ENCODE measurements around the gene MED14.
A peak's percentile ranks its signal among the peaks of the same experiment; 100 is the strongest.

The MED14 gene

DNA sequence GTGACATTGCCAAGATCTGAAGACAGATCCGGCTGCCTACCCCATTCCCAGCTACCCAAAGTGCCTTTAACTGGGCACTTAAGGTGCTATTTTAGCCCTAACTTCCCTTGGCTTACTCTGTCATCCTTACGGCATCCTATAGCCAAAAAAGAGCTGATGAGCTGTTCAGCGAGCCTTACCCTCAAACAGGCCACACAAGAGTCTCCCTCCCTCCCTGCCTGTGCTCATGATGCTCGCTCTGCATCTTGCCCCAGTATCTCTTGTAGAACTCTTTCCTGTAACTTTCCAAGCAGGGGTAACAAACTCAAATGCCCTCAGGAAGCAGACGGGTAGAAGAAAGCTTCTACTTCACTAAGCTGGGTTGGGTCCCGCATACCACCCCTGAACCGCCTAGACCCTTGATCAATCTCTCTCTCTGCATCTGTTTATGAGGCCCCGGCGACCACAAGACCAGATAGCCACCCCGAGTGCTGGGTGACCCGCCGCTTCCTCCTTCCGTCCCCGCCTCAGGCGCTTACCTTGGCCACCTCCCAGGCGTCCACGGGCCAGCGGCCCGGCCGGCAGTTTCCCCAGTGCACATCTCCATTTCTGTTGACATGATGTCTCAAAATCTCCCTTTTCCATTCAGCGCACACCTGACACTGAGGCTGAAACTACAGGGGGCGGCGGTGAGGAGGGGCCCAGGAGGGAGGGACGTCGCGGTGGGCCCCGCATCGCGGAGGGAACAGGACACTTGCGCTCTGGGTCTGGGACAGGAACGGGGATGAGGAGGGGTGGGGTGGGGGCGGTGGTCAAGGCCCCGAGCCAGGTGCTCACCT lies 88.6 kb downstream of the MED14 start:
- peak overlapping the region; percentile 96 for H3K4me2 ChIP-seq (ENCODE audit: low read length)
- no peaks in the 10 kb centered on the region for H3K9me3 ChIP-seq (ENCODE audit: insufficient read depth, low read length)
- peak overlapping the region; percentile 89 for H3K9ac ChIP-seq (ENCODE audit: low read length)
- TF ChIP-seq, protein P1, sequence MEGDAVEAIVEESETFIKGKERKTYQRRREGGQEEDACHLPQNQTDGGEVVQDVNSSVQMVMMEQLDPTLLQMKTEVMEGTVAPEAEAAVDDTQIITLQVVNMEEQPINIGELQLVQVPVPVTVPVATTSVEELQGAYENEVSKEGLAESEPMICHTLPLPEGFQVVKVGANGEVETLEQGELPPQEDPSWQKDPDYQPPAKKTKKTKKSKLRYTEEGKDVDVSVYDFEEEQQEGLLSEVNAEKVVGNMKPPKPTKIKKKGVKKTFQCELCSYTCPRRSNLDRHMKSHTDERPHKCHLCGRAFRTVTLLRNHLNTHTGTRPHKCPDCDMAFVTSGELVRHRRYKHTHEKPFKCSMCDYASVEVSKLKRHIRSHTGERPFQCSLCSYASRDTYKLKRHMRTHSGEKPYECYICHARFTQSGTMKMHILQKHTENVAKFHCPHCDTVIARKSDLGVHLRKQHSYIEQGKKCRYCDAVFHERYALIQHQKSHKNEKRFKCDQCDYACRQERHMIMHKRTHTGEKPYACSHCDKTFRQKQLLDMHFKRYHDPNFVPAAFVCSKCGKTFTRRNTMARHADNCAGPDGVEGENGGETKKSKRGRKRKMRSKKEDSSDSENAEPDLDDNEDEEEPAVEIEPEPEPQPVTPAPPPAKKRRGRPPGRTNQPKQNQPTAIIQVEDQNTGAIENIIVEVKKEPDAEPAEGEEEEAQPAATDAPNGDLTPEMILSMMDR (IDR thresholded peaks at IDR 0.05; ENCODE audit: low read depth, low read length): peak; percentile 7; the same call in 1 of the 2 replicates
- no peak for TF ChIP-seq EZH2phosphoT487 (IDR thresholded peaks at IDR 0.05; ENCODE audit: low read depth)
- peaks cover 13% of the 10 kb centered on the region for H3K36me3 ChIP-seq (replicated peaks; ENCODE audit: low read depth, low read length)
- H3K27me3 ChIP-seq (ENCODE audit: low read depth, low read length): no peaks in the 10 kb centered on the region
- peak overlapping the region; percentile 80 for H3K27ac ChIP-seq (ENCODE audit: low read length)
- peaks cover 22% of the 10 kb centered on the region for H4K20me1 ChIP-seq (ENCODE audit: insufficient read depth, low read length)
- H3K4me1 ChIP-seq (ENCODE audit: low read length): peaks cover 38% of the 10 kb centered on the region
- H3K79me2 ChIP-seq (ENCODE audit: low read length): peaks cover 55% of the 10 kb centered on the region
- no peak overlapping the region for H2AFZ ChIP-seq (ENCODE audit: low read depth, low read length)
- H3K4me3 ChIP-seq (ENCODE audit: low read length): peak overlapping the region; percentile 99

DNA sequence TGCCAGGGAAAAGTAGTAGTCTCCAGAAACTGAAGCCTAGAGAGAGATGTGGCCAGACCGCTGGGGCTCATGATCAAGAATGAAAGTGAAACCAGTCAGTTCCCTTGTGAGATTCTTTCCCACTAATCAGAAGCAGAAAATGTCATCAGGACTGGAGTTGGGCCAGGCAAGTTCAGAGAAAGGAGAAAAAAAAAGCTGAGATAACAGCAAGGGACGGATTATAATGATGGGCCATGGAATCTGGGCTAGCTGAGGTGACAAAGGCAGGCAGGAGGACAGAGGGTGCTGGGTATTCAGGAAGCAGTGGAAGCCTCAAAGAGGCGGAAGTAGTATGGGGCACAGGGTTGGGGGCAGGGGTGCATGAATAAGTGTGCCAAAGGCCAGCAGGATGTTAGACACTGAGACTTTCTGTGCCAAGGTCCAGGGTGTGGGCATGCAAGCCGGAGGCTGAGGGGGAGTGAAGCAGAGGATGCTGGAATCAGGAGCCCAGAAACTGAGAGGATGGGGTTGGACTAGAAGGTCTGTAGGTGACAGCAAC lies 90.5 kb downstream of the MED14 start:
- H2AFZ ChIP-seq (ENCODE audit: low read depth, low read length): no peak overlapping the region
- TF ChIP-seq, protein P1 (IDR thresholded peaks at IDR 0.05; ENCODE audit: low read depth, low read length): no peak
- no peak for TF ChIP-seq EZH2phosphoT487 (IDR thresholded peaks at IDR 0.05; ENCODE audit: low read depth)
- H3K27me3 ChIP-seq (ENCODE audit: low read depth, low read length): no peaks in the 10 kb centered on the region
- peaks cover 38% of the 10 kb centered on the region for H3K4me1 ChIP-seq (ENCODE audit: low read length)
- H3K9ac ChIP-seq (ENCODE audit: low read length): peak overlapping the region; percentile 64
- peaks cover 29% of the 10 kb centered on the region for H4K20me1 ChIP-seq (ENCODE audit: insufficient read depth, low read length)
- H3K36me3 ChIP-seq (replicated peaks; ENCODE audit: low read depth, low read length): peaks cover 16% of the 10 kb centered on the region
- peak overlapping the region; percentile 79 for H3K4me3 ChIP-seq (ENCODE audit: low read length)
- peak overlapping the region; percentile 94 for H3K27ac ChIP-seq (ENCODE audit: low read length)
- H3K9me3 ChIP-seq (ENCODE audit: insufficient read depth, low read length): no peaks in the 10 kb centered on the region
- peak overlapping the region; percentile 94 for H3K4me2 ChIP-seq (ENCODE audit: low read length)
- peaks cover 70% of the 10 kb centered on the region for H3K79me2 ChIP-seq (ENCODE audit: low read length)

DNA sequence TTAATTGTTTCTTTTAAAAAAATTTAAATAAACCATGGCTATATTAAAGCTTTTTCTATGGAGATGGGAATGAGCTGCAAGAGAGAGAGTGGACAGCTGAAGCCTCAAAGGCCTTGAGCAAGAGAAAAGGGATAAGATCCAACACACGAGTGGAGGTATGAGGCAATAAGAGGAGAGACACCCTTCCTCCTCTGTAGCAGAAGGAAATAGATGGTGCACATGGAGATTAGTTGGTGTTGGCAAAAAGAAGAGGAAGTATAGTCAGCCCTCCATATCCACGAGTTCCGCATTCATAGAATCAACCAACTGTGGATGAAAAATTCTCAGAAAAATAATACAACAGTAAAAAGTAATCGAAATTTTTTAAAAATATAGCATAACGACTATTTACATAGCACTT lies 91.2 kb downstream of the MED14 start:
- Histone ChIP-seq H3K27ac (ENCODE audit: low read length) (peak overlapping the region; percentile 94), H3K4me2 (ENCODE audit: low read length) (peak overlapping the region; percentile 94), H3K9me3 (ENCODE audit: insufficient read depth, low read length) (no peaks in the 10 kb centered on the region), H3K27me3 (ENCODE audit: low read depth, low read length) (no peaks in the 10 kb centered on the region), H2AFZ (ENCODE audit: low read depth, low read length) (no peak overlapping the region), H3K79me2 (ENCODE audit: low read length) (peaks cover 76% of the 10 kb centered on the region), H3K9ac (ENCODE audit: low read length) (peak overlapping the region; percentile 64), H4K20me1 (ENCODE audit: insufficient read depth, low read length) (peaks cover 35% of the 10 kb centered on the region), H3K4me1 (ENCODE audit: low read length) (peaks cover 38% of the 10 kb centered on the region), H3K4me3 (ENCODE audit: low read length) (peak overlapping the region; percentile 79), H3K36me3 (replicated peaks; ENCODE audit: low read depth, low read length) (peaks cover 21% of the 10 kb centered on the region)
- TF ChIP-seq EZH2phosphoT487 (IDR thresholded peaks at IDR 0.05; ENCODE audit: low read depth): no peak
- TF ChIP-seq, protein P1 (IDR thresholded peaks at IDR 0.05; ENCODE audit: low read depth, low read length): no peak

DNA sequence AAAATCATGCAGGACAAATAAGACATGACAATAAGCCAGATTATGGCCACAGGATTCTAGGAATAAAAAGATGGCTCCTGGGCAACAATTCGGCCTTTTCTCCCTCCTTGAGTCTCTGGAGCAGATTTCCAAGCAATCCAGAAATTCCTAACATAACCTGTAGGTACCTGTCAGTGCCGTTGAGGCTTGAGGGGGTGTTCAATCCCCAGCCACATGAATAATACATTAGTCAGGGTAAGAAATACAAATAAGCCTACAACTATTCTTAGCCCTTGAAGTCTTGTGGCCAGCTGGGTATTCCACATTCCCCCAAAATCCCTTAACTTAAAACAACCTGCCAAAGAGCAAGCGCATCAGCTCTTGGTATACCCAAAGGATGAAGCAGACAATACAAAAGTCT lies 97.7 kb downstream of the MED14 start:
- no peaks in the 10 kb centered on the region for H3K9me3 ChIP-seq (ENCODE audit: insufficient read depth, low read length)
- peaks cover 54% of the 10 kb centered on the region for H3K36me3 ChIP-seq (replicated peaks; ENCODE audit: low read depth, low read length)
- H4K20me1 ChIP-seq (ENCODE audit: insufficient read depth, low read length): peaks cover 32% of the 10 kb centered on the region
- H3K27ac ChIP-seq (ENCODE audit: low read length): no peak overlapping the region
- no peaks in the 10 kb centered on the region for H3K27me3 ChIP-seq (ENCODE audit: low read depth, low read length)
- H3K79me2 ChIP-seq (ENCODE audit: low read length): peaks cover 31% of the 10 kb centered on the region
- no peak overlapping the region for H3K4me2 ChIP-seq (ENCODE audit: low read length)
- H2AFZ ChIP-seq (ENCODE audit: low read depth, low read length): no peak overlapping the region
- H3K4me3 ChIP-seq (ENCODE audit: low read length): no peak overlapping the region
- no peak overlapping the region for H3K9ac ChIP-seq (ENCODE audit: low read length)
- H3K4me1 ChIP-seq (ENCODE audit: low read length): peaks cover 16% of the 10 kb centered on the region
- no peak for TF ChIP-seq EZH2phosphoT487 (IDR thresholded peaks at IDR 0.05; ENCODE audit: low read depth)
- TF ChIP-seq, protein P1 (IDR thresholded peaks at IDR 0.05; ENCODE audit: low read depth, low read length): no peak

Data from OCI-LY3 (cell line).